SK-N-DZ (cell line): Measurements from ENCODE around the gene LRP5.
"Not testable (repeated sequence)": the region's sequence is repeated elsewhere in the genome, so short reads cannot be mapped to it uniquely, and the experiment has no call there.

Source experiments
- DNase-seq: peaks from one replicate; pipeline ENCODE4 v3.0.0-alpha.2; 2015; ENCODE audit warnings: low spot score

Gene LRP5

GRCh38 chr11:68416070-68416578, 103.7 kb downstream of the LRP5 start:
- DNase-seq = no peak

- DNase-seq = no peak
Observed at GRCh38 chr11:68418648-68419047, 106.3 kb downstream of the LRP5 start.

DNA sequence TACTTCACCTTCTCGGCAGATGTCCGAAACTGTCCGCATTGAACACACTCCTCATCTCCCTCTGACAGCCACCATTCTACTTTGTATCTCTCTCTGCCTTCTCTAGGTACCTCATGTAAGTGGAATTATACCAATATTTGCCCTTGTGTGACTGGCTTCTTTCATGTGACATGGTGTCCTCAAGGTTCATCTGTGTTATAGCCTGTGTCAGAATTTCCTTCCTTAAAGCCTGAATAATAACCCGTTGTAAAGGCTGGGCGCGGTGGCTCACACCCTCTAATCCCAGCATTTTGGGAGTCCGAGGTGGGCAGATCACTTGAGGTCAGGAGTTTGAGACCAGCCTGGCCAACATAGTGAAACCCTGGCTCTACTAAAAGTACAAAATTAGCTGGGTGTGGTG, 107.8 kb downstream of the LRP5 start:
- DNase-seq = no peak

- DNase-seq = no peak
Observed at GRCh38 chr11:68423481-68423880, 111.1 kb downstream of the LRP5 start.

DNA sequence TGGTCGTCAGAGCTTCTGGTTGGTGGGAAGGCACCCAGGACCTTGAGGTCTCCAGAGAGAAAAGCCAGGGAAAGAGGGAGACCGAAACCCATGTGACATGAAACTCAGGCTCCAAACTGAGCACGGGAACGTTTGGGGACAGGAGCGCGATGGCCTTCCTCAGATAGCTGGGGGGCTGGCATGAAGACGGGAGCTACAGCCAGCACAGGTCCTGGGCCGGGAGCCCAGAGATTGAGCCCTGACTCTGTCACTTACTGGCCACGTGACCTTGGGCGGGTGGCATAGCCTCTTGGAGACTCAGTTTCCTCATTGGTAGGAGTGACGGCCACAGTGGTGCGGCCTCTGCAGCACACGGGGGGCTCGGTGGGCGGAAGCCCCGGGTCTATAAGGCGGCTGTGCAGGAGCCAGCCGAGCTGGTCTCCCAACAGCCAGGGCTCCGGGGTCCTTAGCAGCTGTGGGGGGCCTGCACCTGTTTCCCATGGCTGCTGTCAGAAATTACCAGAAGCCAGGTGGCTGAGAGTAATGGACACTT, 111.8 kb downstream of the LRP5 start:
- no peak for DNase-seq

- DNase-seq = no peak
Observed at GRCh38 chr11:68424981-68425865, 112.8 kb downstream of the LRP5 start.

DNA sequence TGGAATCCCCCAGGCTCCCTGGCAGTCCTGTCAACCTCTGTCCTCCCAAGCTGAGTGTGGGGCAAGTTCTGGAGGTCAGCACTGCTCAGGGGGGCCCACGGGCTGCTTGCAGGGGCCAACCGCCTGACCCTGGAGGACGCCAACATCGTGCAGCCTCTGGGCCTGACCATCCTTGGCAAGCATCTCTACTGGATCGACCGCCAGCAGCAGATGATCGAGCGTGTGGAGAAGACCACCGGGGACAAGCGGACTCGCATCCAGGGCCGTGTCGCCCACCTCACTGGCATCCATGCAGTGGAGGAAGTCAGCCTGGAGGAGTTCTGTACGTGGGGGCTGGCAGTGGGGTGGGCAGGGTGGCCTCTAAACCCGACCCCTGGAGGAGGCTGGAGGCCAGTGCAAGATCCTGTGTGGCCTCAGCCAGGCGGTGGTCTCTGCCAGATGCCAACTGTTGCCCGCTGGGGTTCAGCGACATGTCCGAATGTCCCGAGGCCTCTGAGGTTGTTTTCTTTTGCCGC, 113.5 kb downstream of the LRP5 start:
- no peak for DNase-seq

DNA sequence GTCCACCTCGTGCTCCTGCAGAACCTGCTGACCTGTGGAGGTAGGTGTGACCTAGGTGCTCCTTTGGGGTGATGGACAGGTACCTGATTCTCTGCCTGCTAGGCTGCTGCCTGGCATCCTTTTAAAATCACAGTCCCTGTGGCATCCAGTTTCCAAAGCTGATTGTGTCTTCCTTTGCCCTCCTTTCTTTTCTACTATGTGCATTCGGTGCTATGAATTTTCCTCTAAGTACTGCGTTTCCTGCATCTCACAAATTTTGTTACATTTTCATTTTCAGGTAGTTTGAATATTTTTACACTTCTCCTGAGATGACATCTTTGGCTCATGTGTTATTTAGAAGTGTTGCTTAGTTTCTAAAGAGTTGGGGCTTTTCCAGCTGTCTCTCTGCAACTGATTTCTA, 117.3 kb downstream of the LRP5 start:
- no peak for DNase-seq

GRCh38 chr11:68430384-68430783, 118.0 kb downstream of the LRP5 start:
- DNase-seq = no peak

GRCh38 chr11:68430801-68431200, 118.4 kb downstream of the LRP5 start:
- no peak for DNase-seq

- no peak for DNase-seq
Observed at GRCh38 chr11:68431984-68432645, 119.7 kb downstream of the LRP5 start.

GRCh38 chr11:68432874-68433273, 120.5 kb downstream of the LRP5 start:
- no peak for DNase-seq

DNA sequence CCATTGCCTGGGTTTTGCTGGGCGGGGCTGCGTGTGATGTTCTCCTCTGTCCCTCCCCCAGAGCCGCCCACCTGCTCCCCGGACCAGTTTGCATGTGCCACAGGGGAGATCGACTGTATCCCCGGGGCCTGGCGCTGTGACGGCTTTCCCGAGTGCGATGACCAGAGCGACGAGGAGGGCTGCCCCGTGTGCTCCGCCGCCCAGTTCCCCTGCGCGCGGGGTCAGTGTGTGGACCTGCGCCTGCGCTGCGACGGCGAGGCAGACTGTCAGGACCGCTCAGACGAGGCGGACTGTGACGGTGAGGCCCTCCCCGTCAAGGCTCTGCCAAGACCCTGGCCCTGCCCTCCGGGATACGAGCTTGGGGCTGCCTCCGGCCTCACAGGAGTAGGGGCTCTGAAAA, 121.2 kb downstream of the LRP5 start:
- DNase-seq = no peak

DNA sequence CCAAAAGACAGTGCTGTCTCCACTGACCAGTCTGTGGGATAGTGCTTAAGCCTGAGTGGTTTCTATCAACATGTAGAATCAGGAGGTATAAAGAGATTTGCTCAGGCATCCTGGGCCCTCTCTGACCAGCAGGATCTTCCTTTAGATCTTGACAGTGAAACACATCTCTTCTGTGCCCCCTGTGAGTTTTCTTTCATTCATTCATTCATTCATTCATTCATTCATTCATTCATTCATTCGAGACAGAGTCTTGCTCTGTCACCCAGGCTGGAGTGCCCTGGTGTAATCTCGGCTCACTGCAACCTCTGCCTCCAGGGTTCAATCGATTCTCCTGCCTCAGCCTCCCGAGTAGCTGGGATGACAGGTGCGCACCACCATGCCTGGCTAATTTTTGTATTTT, 121.8 kb downstream of the LRP5 start:
- not testable (repeated sequence) for DNase-seq

DNA sequence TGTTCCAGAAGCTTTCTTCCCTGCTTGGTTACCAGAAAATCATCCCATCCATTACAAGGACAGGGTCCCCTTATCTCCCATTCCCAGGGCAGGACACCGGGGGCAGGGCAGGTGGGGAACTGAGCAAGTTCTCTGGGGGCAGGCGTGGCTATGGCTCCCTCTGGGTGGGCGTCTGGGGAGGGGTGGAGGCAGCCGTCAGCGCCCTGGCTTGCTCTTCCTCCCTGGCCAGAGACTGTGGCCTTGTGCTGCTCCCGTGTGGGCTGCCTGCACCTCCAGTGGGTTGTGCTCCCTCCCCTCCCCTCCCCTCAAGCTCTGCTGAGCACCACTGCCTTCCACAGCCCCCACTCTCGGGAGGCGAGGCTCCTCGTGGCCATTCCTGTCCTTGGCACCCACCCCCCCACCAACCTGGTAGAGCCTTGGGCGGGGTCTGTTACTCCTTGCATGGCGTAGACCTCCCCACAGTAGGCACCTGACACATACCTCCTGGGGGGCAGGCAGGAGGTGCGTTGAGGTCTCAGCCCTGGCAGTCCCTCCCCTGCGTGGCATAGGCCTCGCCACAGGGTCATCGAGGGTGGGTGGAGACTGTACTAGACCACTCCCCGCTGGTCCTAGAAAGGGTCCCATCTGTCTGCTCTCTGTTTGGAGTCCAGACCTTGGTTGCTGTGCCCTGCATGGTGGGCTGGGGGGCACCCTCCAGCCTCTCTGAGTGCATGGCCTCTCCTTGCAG, 123.9 kb downstream of the LRP5 start:
- DNase-seq = no peak

DNA sequence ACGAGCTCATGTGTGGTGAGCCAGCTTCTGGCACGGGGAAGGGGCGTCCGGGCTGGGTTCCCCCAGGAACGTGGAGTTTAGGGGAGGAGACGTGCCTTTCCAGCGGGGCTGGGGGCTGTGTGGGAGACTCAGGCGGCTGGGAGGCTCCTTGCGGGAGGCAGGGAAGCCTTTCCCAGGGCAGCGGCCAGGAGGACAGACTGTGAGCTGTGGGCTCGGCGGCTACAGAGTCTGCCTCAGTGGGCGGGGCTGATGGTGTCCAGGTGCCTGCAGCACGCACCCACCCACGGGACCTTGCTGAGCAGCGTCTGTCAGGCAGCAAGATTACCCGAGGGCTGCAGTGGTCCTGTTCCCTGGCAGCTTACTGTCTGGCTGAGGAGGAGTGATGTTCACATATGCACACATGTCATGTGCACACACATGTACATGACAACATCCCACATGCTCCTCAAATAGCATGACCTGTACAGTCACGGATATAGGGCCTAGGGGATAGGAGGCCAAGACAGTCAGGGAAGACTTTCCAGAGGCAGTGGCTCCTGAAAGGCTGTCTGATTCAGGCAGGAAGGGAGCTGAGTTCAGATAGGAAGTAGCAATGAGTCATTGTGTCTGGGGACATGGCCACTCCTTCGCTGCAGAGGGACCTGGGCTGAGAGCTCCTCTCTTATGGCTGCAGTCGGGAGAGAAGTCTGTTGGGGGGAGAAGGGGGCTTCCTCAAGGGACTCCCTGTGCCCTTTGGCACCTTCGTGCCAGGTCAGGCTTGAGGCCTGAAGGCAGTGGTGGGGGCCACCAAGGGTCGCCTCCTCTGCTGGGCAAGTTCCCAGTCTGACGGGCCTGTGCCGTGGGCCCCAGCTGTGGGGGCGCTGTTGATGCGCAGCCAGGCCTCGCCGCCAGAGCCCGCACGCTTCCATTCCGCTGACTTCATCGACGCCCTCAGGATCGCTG, 124.9 kb downstream of the LRP5 start:
- no peak for DNase-seq

DNA sequence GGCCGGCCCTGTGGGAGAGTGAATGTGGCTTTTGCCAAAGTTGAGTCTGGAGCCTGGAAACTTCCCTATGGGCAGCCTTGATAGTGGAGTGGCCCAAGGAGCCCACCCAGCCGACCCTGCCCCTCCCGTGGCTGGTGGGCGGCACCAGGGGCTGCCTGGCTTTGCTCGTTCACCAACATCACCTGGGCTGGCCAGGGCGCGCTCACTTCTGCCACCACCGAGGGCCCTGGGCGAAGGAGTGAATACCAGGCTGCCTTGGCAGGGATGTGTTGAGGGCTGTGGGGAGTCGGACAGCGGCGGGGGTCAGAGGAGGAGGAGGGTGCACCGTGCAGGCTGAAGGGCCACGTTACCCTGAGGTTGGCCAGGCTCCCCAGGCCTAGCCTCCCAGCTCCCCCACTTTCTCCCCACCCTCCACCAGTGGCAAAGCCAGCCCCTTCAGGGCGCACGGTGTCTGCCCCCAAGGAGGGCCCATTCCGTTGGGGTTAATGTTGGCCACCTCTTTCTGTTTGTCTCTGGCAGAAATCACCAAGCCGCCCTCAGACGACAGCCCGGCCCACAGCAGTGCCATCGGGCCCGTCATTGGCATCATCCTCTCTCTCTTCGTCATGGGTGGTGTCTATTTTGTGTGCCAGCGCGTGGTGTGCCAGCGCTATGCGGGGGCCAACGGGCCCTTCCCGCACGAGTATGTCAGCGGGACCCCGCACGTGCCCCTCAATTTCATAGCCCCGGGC, 125.7 kb downstream of the LRP5 start:
- DNase-seq = no peak

DNA sequence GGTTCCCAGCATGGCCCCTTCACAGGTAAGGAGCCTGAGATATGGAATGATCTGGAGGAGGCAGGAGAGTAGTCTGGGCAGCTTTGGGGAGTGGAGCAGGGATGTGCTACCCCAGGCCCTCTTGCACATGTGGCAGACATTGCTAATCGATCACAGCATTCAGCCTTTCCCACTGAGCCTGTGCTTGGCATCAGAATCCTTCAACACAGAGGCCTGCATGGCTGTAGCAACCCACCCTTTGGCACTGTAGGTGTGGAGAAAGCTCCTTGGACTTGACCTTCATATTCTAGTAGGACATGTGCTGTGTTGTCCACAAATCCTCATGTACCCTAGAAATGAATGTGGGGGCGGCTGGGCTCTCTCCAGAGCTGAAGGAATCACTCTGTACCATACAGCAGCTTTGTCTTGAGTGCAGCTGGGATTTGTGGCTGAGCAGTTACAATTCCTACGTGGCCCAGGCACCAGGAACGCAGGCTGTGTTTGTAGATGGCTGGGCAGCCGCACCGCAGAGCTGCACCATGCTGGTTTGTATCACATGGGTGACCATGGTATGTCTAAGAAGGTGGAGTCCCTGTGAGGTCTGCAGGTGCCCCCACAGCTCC, 126.4 kb downstream of the LRP5 start:
- no peak for DNase-seq

DNA sequence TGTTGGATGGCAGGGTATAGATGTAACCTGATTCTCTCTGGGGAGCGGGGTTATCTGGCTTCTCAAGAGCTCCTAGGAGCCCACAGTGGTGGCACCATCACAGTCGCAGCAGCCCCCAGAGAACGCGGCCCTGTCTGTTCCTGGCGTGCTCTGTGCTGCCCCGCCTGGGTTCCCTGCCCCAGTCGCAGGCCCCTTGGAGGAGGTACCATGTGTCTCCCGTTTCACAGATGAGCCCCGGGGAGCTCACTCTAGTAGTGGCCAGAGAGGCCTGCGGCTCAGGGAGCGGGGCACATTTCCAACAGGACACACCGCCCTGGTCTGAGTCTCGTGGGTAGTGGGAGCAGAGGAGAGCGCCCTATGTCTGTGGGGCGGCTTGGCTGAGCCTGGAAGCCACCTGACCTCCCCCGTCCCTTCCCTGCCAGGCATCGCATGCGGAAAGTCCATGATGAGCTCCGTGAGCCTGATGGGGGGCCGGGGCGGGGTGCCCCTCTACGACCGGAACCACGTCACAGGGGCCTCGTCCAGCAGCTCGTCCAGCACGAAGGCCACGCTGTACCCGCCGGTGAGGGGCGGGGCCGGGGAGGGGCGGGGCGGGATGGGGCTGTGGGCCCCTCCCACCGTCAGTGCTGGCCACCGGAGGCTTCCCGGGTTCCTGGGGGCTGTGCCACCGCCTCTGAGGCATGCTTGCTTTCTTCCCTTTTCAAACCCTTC, 127.1 kb downstream of the LRP5 start:
- DNase-seq = no peak
